ENCODE measurements around the gene CNTD1. TPM values are rescaled to one million over a fixed set of nuclear protein-coding genes. Genes with fewer than 3 reads are reported as not detected.

CNTD1 gene
- total and polyA plus RNA-seq, 2 experiments from 2014 or later, result 1.1 TPM; not detected in 1

DNA sequence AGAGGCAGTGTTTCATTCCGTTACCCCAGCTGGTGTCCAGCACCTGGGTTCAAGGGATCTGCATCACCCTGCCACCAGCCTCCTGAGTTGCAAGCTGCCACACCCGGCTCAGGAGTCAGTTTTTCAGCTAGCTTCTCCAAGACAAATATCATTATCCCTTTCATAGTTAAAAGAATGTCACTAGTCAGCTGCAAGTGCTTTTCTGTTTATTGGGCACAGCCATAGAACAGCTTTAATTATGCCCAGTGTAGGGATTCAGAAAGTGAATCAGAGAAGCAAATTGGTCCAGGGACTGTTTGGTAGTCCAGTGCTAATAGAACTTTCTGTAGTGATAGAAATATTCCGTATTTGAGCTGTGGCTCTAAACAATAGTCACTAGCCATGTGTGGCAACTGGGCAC is 49.4 kb downstream of the CNTD1 start (continued):
- no peak for TF ChIP-seq REST (IDR thresholded peaks at IDR 0.05; ENCODE audit: unreplicated experiment)

- DNase-seq (ENCODE audit: low spot score), result no peak
- Histone ChIP-seq H3K27me3 (ENCODE audit: insufficient read depth) (no peaks in the 10 kb centered on the region), H4K20me1 (replicated peaks; ENCODE audit: insufficient read depth) (peaks cover 2% of the 10 kb centered on the region; the same call in 1 of the 2 replicates), H2AFZ (no peak overlapping the region), H3K9me2 (ENCODE audit: insufficient read depth) (no peaks in the 10 kb centered on the region), H3K27ac (ENCODE audit: low read depth) (no peak overlapping the region), H3K79me2 (replicated peaks; ENCODE audit: insufficient read depth) (no peaks in the 10 kb centered on the region), H3F3A (replicated peaks; ENCODE audit: low read depth) (0 out of 2 replicates have a peak, but pooled peaks cover 5% of the 10 kb centered on the region), H3K36me3 (ENCODE audit: insufficient read depth) (peaks cover 9% of the 10 kb centered on the region; the same call in 1 of the 2 replicates), H3K4me2 (no peak overlapping the region), H3K4me1 (ENCODE audit: insufficient read depth) (no peaks in the 10 kb centered on the region), H3K4me3 (no peak overlapping the region)
- Mint-ChIP-seq H3K27ac (no peak overlapping the region), H3K36me3 (ENCODE audit: low read depth) (peaks cover 23% of the 10 kb centered on the region), H3K4me3 (no peak overlapping the region), H3K9me3 (no peaks in the 10 kb centered on the region; the same call in 1 of the 3 replicates), H3K4me1 (peaks cover 5% of the 10 kb centered on the region; the same call in 2 of the 3 replicates), H3K27me3 (ENCODE audit: insufficient read depth, low read depth, poor library complexity) (peaks cover 4% of the 10 kb centered on the region)
- TF ChIP-seq NANOG (IDR thresholded peaks at IDR 0.05; ENCODE audit: borderline replicate concordance), result no peak
- ATAC-seq, result no peak
These were observed 50.4 kb downstream of the CNTD1 start for GRCh38 chr17:42849031-42849430.

DNA sequence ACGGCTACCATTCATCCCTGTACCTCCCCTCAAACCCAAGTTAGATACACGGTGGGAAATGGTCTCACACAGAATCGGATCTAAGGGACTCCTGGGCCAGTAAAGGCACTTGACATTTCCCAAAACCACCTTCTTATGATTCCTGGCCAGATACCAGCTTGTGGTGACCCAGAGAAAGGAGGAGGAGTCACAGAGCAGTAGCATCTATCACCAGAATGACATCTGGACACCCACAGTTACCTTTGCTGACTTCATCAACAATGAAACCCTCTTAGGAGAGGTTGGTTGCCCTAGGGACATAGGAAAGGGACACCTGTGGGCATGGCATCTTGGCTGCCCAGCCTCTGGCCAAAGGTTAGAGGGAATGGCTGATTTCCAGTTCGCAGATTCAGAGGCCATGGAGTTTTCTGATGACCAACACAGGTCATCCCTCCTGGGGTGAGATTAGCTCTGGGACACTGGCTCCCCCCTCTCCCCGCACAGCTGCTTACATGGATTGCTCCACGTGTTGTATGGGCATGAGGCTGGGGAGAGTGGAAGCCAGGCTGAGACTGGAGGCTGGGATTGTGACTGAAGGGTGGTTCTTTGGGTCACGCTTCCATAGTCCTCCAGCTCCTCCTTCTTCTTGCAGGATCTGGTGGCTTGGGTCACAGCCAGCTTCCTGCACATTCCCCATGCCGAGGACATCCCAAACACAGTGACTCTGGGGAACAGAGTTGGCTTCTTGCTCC is 51.0 kb downstream of the CNTD1 start:
- H3K27me3 ChIP-seq (ENCODE audit: insufficient read depth), result no peaks in the 10 kb centered on the region
- H3K36me3 Mint-ChIP-seq (ENCODE audit: low read depth), result peaks cover 17% of the 10 kb centered on the region
- H3K27me3 Mint-ChIP-seq (ENCODE audit: insufficient read depth, low read depth, poor library complexity), result peaks cover 2% of the 10 kb centered on the region
- peaks cover 5% of the 10 kb centered on the region; the same call in 2 of the 3 replicates for H3K4me1 Mint-ChIP-seq
- H3K4me1 ChIP-seq (ENCODE audit: insufficient read depth), result no peaks in the 10 kb centered on the region
- no peaks in the 10 kb centered on the region for H3K9me2 ChIP-seq (ENCODE audit: insufficient read depth)
- H3K79me2 ChIP-seq (replicated peaks; ENCODE audit: insufficient read depth), result no peaks in the 10 kb centered on the region
- no peaks in the 10 kb centered on the region; the same call in 1 of the 2 replicates for H4K20me1 ChIP-seq (replicated peaks; ENCODE audit: insufficient read depth)
- H3K9me3 Mint-ChIP-seq, result no peaks in the 10 kb centered on the region; the same call in 1 of the 3 replicates
- no peak overlapping the region for H3K27ac ChIP-seq (ENCODE audit: low read depth)
- no peak overlapping the region for H3K4me3 Mint-ChIP-seq
- H3K4me3 ChIP-seq, result no peak overlapping the region
- no peak overlapping the region for H3K4me2 ChIP-seq
- H2AFZ ChIP-seq, result no peak overlapping the region
- H3F3A ChIP-seq (replicated peaks; ENCODE audit: low read depth), result 0 out of 2 replicates have a peak, but pooled peaks cover 5% of the 10 kb centered on the region
- DNase-seq (ENCODE audit: low spot score) (no peak), ATAC-seq (no peak)
- H3K36me3 ChIP-seq (ENCODE audit: insufficient read depth), result peaks cover 6% of the 10 kb centered on the region; the same call in 1 of the 2 replicates
- TF ChIP-seq, protein P1, sequence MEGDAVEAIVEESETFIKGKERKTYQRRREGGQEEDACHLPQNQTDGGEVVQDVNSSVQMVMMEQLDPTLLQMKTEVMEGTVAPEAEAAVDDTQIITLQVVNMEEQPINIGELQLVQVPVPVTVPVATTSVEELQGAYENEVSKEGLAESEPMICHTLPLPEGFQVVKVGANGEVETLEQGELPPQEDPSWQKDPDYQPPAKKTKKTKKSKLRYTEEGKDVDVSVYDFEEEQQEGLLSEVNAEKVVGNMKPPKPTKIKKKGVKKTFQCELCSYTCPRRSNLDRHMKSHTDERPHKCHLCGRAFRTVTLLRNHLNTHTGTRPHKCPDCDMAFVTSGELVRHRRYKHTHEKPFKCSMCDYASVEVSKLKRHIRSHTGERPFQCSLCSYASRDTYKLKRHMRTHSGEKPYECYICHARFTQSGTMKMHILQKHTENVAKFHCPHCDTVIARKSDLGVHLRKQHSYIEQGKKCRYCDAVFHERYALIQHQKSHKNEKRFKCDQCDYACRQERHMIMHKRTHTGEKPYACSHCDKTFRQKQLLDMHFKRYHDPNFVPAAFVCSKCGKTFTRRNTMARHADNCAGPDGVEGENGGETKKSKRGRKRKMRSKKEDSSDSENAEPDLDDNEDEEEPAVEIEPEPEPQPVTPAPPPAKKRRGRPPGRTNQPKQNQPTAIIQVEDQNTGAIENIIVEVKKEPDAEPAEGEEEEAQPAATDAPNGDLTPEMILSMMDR (conservative IDR thresholded peaks at IDR 0.05; ENCODE audit: low read depth in 2 of 2), result no peak
- H3K27ac Mint-ChIP-seq, result no peak overlapping the region
